Mammary epithelial cell (primary cell): ENCODE results near the gene LDLRAD4.

Experiments used
- CTCF ChIP-seq, 2 donors: IDR thresholded peaks in 1 of 2; conservative IDR thresholded peaks in 1 of 2; 2 replicates each; pipeline ENCODE4 v1.5.1; 2011 to 2012; ENCODE audit warnings: inconsistent platforms in 2 of 2, low read length in 2 of 2, mild to moderate bottlenecking in 2 of 2, control low read depth in 1 of 2, low read depth in 1 of 2; ENCODE audit not compliant: insufficient read depth in 1 of 2; ENCODE audit errors: extremely low read depth in 1 of 2
- EZH2 ChIP-seq: IDR thresholded peaks from 2 replicates; pipeline ENCODE4 v1.6.1; 2012; ENCODE audit warnings: low read length, inconsistent platforms, borderline replicate concordance

GRCh38 chr18:13559754-13560153, 341.2 kb downstream of the LDLRAD4 start:
- TF ChIP-seq CTCF (conservative IDR thresholded peaks at IDR 0.05 in 1 of 2, IDR thresholded peaks at IDR 0.05 in 1 of 2; ENCODE audit: extremely low read depth in 1 of 2, insufficient read depth in 1 of 2, low read depth in 1 of 2, low read length in 2 of 2) (no peak), EZH2 (no peak)
